ENCODE results near the gene JARID2.

Gene JARID2

DNA sequence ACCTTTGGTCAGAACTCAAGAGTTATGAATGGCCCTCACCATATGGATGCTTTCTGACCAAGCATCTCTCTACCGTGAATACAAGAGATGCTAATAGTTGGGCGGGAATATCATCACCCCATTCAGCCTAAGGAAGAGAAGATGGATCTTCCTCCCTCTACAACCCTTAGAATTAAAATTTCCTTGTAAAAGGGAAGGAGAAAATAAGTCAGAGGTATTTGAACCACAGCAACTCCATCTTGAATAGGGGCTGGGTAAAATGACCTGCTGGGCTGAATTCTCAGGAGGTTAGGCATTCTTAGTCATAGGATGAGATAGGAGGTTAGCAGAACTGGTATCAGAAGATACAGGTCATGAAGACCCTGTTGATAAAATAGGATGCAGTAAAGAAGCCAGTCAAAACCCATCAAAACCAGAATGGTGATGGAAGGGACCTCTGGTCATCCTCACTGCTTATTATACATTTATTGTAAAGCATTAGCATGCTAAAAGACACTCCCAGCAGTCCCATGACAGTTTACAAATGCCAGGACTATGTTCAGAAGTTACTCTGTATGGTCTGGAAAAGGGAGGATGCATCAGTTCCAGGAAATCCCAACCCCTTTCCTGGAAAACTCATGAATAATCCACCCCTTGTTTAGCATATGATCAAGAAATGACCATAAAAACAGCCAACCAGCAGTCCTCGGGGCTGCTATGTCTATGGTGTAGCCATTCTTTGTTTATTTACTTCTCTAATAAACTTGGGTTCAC, 315.8 kb downstream of the JARID2 start:
- Histone ChIP-seq H3K9me3 (no peaks in the 10 kb centered on the region), H3K27ac (no peak overlapping the region), H3K4me1 (peaks cover 0 to 8% (median 0%) of the 10 kb centered on the region in 4 donors), H3K36me3 (no peaks in the 10 kb centered on the region), H3K27me3 (no peaks in the 10 kb centered on the region), H3K4me3 (no peak overlapping the region)
- intact Hi-C loops (cut with DNase I; ENCODE audit: low total_unique reads), result no loop called here
- TF ChIP-seq, protein P1, sequence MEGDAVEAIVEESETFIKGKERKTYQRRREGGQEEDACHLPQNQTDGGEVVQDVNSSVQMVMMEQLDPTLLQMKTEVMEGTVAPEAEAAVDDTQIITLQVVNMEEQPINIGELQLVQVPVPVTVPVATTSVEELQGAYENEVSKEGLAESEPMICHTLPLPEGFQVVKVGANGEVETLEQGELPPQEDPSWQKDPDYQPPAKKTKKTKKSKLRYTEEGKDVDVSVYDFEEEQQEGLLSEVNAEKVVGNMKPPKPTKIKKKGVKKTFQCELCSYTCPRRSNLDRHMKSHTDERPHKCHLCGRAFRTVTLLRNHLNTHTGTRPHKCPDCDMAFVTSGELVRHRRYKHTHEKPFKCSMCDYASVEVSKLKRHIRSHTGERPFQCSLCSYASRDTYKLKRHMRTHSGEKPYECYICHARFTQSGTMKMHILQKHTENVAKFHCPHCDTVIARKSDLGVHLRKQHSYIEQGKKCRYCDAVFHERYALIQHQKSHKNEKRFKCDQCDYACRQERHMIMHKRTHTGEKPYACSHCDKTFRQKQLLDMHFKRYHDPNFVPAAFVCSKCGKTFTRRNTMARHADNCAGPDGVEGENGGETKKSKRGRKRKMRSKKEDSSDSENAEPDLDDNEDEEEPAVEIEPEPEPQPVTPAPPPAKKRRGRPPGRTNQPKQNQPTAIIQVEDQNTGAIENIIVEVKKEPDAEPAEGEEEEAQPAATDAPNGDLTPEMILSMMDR (IDR thresholded peaks at IDR 0.05), result no peak
- DNase-seq, result no peak

DNA sequence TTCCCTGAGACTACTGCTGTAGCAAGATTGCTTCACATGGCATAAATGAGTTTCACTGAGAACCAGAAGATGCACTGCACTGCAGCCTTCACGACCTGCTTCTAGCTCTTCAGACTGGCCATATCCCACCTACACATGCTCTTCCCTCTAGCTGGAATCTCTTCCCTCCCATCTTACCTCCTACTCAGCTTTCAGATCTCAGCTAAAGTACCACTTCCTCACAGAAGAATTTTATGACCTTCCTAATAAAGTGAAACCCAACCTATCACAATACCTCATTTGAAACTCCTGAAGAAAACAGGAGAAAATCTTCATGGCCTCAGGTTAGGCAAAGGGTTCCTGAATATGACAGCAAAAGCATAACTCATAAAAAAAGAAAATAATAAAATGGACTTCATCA, 317.1 kb downstream of the JARID2 start:
- Histone ChIP-seq H3K27ac (no peak overlapping the region), H3K36me3 (no peaks in the 10 kb centered on the region), H3K9me3 (no peaks in the 10 kb centered on the region), H3K4me1 (peaks cover 0 to 8% (median 0%) of the 10 kb centered on the region in 4 donors), H3K4me3 (no peak overlapping the region), H3K27me3 (no peaks in the 10 kb centered on the region)
- no peak for DNase-seq
- TF ChIP-seq, protein P1 (IDR thresholded peaks at IDR 0.05), result no peak
- intact Hi-C loops (cut with DNase I; ENCODE audit: low total_unique reads), result no loop called here

DNA sequence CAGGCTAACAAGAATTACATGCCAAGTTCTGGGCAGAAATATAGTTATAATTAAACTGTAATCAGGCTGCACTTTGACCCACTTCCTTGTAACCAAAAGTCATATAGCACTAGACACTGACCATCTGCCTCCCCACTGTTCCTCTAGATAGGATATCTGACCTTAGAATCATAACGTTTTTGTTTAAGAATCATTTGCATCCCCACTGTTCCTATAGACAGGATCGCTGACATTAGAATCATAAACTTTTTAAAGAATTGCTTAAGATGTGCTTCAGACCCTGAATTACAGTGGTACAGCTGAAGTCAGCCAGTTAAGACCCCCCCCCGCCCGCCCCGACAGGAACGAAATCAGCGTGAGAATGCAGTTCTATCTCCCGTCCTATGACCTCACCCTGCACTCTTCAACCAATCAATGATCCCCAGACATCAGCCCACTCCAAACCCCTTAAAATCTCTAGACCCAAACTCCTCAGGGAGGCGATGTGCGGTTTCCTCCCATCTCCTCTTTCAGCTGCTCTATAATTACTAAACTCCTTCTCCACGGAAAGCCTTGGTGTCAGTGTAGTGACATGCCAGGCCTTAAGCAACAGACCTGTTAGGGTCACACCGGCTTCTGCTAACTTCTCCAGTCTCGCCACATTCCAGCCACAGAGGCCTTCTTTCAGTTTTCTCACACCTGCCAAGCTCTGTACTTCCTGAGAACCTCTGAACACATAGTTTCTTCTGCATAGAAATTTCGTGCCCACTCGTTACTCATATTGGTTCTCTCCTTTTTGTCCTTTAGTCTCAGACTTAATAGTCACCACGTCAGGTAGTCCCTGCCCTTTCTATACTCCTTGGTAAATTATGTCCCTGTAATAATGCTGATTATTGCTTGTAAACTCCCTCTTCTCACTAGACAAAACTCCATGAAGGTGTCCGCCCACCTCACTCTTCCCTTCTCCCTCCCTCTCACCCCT, 323.4 kb downstream of the JARID2 start:
- H3K27me3 ChIP-seq, result no peaks in the 10 kb centered on the region
- TF ChIP-seq, protein P1 (IDR thresholded peaks at IDR 0.05), result no peak

DNA sequence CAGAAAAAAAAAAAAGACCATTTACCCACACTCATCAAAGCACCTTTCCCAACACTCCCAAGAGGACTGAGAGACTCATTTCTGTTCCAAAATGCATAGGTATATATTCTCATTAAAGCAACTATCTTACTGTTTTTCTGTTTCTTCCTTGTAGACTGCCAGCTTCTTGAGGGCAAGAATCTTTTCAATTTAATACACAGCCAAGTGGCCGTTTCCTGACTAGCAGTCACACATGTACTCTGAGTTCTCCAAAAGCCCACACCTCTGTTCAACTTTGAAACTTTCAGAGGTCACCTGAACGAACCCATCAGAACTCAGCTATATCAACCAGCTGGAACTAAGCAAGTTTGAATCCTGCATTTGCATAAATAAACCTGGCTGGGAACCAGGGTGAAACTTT, 324.3 kb downstream of the JARID2 start:
- no peak for DNase-seq

More for the DNA sequence above, 323.4 kb downstream of the JARID2 start:
- DNase-seq, result no peak
- intact Hi-C loops (cut with DNase I; ENCODE audit: low total_unique reads), result no loop called here
- no peak overlapping the region for H3K4me3 ChIP-seq
- H3K4me1 ChIP-seq, result no peaks in the 10 kb centered on the region
- no peaks in the 10 kb centered on the region for H3K36me3 ChIP-seq
- no peaks in the 10 kb centered on the region for H3K9me3 ChIP-seq
- H3K27ac ChIP-seq, result no peak overlapping the region

More for the DNA sequence above, 324.3 kb downstream of the JARID2 start:
- Histone ChIP-seq H3K4me1 (no peaks in the 10 kb centered on the region), H3K27me3 (no peaks in the 10 kb centered on the region), H3K4me3 (no peak overlapping the region), H3K36me3 (no peaks in the 10 kb centered on the region), H3K27ac (no peak overlapping the region), H3K9me3 (no peaks in the 10 kb centered on the region)
- intact Hi-C loops (cut with DNase I; ENCODE audit: low total_unique reads), result no loop called here
- TF ChIP-seq, protein P1 (IDR thresholded peaks at IDR 0.05), result no peak

Measured in tibial artery (tissue), 4 donors.